GM10266 (cell line): ENCODE results near the gene POU6F2.
"Not testable (repeated sequence)": the region's sequence is repeated elsewhere in the genome, so short reads cannot be mapped to it uniquely, and the experiment has no call there.

Experiments
- DNase-seq: peaks from one replicate; pipeline ENCODE4 v3.0.0; 2012; ENCODE audit errors: extremely low spot score
- CTCF ChIP-seq: IDR thresholded peaks from 2 replicates; pipeline ENCODE4 v1.5.1; 2012; ENCODE audit warnings: mild to moderate bottlenecking, low read depth; ENCODE audit not compliant: control insufficient read depth, insufficient read depth; ENCODE audit errors: missing control alignments

POU6F2 gene

GRCh38 chr7:39183796-39184195 is 206.1 kb downstream of the POU6F2 start:
- TF ChIP-seq CTCF = no peak
- DNase-seq = no peak

GRCh38 chr7:39184391-39184790 is 206.7 kb downstream of the POU6F2 start:
- no peak for TF ChIP-seq CTCF
- DNase-seq = no peak

GRCh38 chr7:39186131-39186530 is 208.4 kb downstream of the POU6F2 start:
- no peak for DNase-seq
- TF ChIP-seq CTCF = no peak

GRCh38 chr7:39186671-39187070 is 209.0 kb downstream of the POU6F2 start:
- no peak for TF ChIP-seq CTCF
- DNase-seq = no peak

- TF ChIP-seq CTCF = no peak
- no peak for DNase-seq
Observed at GRCh38 chr7:39187130-39187529, 209.4 kb downstream of the POU6F2 start.

GRCh38 chr7:39192476-39192875 is 214.8 kb downstream of the POU6F2 start:
- no peak for TF ChIP-seq CTCF
- no peak for DNase-seq

- DNase-seq = not testable (repeated sequence)
Observed at GRCh38 chr7:39194388-39194787, 216.7 kb downstream of the POU6F2 start.

GRCh38 chr7:39195967-39196366 is 218.3 kb downstream of the POU6F2 start:
- no peak for TF ChIP-seq CTCF
- no peak for DNase-seq
